Germinal center (tissue), 1 donor: ENCODE measurements around the gene ARHGAP28.
"Not testable (repeated sequence)": the region's sequence is repeated elsewhere in the genome, so short reads cannot be mapped to it uniquely, and the experiment has no call there.

Source experiments
- DNase-seq: peaks from one replicate; pipeline ENCODE4 v3.0.0; 2012; ENCODE audit warnings: mixed read lengths, low spot score

Gene ARHGAP28

DNA sequence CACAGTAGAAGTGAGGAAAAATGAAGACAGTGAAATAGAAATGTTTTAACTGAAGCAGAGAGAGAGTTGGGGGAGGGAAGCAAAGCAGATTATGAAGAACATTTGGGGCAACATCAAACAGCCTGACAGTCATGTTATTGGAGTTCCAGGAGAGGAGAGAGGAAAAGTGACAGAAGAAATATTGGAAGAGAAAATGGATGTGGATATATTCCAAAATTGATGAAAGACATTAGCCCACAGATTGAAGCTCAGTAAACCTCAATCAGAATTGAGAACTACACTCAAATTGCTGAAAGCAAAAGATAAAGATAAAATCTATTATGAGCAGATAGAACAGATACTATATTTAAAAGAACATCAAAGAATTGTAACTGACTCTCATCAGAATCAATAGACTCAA, 90.8 kb downstream of the ARHGAP28 start:
- no peak for DNase-seq

DNA sequence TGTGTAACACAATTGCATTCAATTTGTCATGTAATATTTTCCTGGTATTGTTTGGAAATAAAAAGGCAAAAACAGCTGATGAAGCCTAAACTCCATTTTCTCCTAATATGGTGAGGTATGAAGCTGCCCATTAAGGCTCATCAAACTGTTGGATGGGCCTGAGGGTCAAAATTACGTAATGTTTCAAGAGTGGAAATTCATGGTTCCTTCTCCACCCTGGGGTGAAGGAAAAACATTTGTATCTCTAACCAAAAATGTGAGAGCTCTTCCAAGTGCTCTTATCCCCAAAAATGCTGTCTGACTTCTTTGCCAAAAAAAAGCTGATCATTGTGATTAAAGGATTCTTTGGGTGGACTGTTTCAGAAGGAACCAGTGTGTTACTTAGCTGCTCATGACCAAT, 91.8 kb downstream of the ARHGAP28 start:
- DNase-seq, result no peak

DNA sequence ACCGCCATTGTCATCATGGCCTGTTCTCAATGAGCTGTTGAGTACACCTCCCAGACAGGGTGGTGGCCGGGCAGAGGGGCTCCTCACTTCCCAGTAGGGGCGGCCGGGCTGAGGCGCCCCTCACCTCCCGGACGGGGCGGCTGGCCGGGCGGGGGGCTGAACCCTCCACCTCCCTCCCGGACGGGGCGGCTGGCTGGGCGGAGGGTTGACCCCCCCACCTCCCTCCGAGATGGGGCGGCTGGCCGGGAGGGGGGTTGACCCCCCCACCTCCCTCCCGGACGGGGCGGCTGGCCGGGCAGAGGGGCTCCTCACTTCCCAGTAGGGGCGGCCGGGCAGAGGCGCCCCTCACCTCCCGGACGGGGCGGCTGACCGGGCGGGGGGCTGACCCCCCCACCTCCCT, 97.6 kb downstream of the ARHGAP28 start:
- not testable (repeated sequence) for DNase-seq

DNA sequence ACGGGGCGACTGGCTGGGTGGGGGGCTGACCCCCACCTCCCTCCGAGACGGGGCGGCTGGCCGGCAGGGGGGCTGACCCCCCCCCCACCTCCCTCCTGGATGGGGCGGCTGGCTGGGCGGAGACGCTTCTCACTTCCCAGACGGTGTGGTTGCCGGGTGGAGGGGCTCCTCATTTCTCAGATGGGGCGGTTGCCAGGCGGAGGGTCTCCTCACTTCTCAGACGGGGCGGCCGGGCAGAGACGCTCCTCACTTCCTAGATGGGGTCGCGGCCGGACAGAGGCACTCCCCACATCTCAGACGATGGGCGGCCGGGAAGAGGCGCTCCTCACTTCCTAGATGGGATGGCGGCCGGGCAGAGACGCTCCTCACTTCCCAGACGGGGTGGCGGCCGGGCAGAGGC, 98.0 kb downstream of the ARHGAP28 start:
- not testable (repeated sequence) for DNase-seq

DNA sequence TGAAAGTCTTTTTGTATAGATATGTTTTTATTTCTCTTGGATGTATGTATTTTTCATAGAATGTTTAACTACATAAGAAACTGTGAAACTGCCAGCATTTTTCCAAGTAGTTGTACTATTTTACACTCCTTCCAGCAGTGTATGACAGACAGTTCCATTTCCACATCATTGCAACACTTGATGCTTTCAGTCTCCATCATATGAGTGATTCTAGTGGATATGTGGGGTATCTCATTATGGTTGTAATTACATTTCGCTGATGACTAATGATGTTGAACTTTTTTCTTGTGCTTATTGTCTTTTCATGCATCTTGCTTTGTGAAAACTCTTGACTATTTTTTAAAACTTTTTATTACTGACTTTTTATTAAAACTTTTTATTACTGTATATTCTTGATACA, 101.4 kb downstream of the ARHGAP28 start:
- DNase-seq, result no peak

DNA sequence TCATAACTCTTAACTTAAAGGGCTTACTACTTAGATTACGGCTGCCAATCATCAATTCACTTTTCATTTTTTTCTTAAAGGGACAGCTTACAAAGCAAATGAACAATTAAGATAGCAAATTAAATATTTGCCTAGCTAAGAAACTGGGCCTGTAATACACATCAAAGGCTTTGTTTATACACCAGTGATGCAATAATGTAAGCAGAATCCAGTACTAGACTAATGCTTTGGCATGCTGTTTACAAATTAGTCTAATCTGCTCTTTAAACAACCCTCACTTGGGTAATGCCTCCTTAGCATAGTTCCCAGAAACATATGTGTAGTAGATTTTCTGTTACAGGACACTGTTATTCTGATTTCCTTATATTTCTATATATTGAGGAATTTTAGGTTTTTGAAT, 105.8 kb downstream of the ARHGAP28 start:
- DNase-seq, result no peak

DNA sequence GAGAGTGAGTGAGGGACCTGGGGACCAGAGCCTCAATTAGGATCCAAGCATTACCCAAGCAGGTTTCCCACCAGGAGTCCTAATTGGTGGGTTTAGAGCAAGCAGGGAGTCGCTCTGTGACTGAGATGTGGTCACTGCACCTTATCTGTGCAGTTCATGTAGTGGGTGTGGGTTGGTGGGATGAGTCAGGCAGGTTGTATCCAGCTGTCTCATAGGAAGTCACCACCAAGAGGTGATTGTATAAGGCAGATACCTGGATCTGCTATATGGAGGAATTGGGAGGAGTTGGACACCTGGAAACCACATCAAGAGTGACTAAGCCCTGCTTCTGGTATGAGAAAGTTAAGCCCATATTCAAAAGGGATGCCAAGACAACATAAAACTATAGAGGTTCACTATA, 106.8 kb downstream of the ARHGAP28 start:
- DNase-seq, result no peak

DNA sequence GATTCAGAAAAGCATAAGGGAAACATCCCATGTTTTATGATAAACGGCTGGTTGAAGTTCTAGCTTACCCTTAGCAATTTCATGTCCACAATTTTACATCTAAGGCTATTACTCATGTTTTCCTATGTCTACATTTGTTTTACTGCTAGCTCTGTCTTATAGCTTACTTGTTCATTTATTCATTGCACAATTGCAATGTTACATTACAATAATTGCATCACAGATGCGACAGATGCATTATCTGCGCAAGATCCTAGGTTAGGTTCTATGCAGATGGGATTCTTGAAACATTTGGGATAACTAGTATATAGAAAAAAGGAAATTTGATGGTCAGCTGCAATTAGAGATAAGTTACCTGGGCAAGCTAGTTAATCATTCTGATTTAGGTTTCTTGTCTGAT, 108.4 kb downstream of the ARHGAP28 start:
- no peak for DNase-seq

DNA sequence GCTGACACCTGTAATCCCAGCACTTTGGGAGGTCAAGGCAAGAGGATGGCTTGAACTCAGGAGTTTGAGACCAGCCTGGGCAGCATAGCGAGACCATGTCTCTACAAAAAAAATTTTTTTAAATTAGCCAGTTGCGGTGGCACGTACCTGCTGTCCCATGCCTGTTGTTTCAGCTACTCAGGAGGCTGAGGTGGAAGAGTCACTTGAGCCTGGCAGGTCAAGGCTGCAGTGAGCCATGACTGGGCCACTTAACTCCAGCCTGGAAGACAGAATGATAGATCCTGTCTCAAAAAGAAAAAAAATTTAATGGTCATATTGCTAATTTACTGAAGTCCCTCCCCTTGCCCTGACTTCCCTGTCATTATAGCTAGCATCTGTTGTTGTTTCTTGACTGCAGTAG, 112.6 kb downstream of the ARHGAP28 start:
- no peak for DNase-seq

DNA sequence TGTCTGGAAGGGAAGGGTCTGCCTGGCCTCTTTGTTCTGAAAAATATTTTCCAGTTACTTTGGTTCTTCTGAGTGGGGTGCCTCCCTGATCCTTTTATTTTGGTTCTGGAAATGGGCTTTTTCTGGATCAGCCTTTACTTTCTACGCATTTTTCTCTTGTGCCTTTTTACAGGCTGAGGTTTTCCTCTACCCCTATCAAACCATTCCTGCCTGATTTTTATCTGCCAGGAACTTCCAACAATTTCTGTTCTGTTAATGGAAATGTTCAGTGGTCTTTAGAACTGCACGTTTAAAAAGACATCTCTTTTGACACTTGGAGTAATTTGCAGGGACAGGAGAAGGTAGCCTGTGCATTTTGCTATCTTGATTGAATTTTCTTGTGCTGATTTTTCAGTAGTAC, 113.8 kb downstream of the ARHGAP28 start:
- DNase-seq, result no peak

DNA sequence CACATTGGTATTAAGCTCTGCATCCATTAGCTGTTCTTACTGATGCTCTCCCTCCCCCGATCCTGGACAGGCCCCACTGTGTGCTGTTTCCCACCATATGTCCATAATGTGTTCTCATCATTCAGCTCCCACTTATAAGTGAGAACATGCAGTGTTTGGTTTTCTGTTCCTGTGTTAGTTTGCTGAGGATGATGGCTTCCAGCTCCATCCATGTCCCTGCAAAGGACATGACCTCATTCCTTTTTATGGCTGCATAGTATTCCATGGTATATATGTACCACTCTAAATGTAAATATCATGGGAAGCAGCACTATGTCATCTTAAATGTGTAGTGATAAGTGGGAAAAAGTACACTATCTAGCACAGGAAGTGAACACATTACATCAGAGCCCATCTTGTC, 116.0 kb downstream of the ARHGAP28 start:
- not testable (repeated sequence) for DNase-seq

DNA sequence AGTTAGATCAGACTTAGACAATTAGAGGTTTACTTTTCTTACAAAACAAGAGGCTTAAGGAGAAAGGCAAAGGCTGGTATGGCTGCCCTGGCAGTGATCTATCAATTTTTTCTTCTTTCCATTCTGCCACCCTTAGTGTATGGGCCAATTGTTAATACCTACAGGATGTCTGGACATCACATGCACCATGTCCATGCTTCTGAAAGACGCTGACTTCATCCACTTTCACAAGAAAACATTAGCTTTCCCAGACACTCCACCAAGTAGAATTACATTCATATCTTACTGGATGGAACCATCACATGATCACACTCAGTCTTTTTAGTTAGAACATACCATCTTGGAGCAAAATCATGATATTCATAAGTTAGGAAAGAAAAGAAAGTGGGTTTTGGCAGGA, 120.9 kb downstream of the ARHGAP28 start:
- no peak for DNase-seq

DNA sequence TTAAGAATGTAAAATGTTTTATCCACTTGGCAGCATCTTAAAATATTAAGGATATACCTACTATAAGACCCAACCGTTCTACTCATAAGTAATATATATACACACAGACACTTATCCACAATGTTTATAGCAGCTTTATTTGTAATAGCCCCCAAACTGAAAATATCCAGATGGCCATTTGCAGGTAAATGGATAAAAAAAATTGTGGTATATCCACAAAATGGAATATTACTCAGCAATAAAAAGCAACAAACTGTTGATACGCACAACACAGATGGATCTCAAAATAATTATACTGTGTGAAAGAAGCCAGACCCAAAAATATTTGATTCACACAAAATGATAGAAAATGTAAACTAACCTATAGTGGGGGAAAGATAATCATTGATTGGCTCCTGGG, 122.0 kb downstream of the ARHGAP28 start:
- DNase-seq, result no peak

DNA sequence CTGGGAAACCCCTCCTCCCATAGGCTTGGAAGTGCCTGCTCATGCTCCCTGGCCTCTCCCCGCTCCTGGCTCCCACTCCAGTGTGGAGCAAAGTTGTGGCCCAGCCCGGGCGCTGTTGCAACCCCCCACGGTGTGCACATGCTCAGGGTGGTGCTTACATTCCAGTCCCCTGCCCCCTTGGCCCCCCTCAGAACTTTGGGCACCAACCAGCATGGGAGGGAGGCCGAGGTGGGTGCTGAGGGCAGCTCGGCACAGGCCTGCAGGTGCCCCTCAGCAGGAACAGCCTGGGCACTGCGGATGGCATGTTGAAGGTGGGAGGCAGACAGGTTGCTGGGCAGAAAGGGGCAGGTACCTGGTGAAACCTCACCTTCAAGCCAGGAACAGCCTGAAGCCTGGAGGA, 125.3 kb downstream of the ARHGAP28 start:
- no peak for DNase-seq

DNA sequence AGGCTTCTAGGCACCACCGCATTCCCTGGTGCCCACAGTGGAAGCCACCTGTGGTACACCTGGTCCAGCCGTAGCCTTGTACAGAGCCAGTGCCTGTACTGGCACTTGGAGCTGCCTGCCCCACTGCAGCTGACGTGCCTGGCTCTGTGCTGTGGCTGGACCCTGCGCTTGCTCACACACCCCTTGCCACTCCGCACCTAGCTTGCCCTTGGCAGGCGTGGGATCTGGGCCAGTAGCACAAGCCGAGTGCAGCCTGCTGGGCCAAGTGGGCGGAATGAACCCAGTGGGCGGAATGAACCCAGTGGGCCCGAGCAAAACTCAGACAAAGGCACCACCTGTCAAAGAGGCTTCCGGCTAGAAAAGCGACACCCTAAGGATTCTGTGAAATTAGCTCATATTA, 126.3 kb downstream of the ARHGAP28 start:
- no peak for DNase-seq

DNA sequence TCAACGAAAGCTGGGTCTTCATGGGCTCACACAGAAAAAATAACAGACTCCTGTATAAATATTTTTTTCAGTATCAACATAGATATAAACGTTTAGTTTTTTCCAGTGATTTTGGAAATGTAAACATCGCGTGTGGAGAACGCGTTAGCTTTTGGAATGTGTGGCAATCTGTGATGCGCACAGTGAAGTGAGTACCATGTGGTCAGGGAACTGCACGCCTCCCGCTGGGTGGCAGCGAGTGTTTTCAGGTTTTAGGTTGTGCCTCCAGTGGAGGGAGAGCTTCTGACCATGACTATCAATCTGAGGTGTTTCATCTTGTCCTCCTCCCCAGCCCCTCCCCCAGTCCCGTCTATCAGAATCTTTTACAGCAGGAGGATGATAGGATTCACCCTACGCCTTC, 127.8 kb downstream of the ARHGAP28 start:
- DNase-seq, result no peak

DNA sequence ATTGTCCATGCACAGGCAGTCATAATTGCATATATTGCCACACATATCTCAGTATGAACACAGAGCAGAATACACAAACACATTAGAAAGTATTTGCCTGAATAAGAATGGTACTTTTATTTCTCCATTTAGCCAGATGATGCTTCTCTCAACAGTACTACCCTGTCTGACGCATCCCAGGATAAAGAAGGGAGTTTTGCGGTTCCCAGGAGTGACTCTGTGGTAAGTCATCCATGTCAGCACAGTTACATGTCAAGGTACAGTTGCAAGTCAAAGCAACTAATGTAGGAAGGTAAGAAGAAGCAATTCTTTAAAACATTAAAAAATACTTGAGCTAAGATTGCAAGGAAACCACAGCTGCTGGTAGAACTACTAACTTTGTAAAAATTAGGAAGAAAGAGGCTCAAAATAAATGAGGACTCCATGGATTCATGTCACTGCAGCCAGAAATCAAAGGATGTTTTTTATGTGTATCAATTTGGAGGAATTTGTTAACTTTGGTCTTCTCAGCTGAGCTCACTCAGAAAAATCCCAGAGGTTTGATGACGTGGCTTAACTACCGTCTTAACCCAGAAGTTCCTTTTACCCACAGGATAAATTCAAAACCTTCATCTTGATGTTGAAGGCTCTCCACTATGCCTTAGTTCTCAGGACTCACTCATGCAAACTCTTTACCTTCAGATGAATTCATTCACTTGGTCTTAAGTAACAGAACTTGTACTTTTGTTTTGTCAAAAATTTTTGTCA, 130.3 kb downstream of the ARHGAP28 start:
- no peak for DNase-seq

DNA sequence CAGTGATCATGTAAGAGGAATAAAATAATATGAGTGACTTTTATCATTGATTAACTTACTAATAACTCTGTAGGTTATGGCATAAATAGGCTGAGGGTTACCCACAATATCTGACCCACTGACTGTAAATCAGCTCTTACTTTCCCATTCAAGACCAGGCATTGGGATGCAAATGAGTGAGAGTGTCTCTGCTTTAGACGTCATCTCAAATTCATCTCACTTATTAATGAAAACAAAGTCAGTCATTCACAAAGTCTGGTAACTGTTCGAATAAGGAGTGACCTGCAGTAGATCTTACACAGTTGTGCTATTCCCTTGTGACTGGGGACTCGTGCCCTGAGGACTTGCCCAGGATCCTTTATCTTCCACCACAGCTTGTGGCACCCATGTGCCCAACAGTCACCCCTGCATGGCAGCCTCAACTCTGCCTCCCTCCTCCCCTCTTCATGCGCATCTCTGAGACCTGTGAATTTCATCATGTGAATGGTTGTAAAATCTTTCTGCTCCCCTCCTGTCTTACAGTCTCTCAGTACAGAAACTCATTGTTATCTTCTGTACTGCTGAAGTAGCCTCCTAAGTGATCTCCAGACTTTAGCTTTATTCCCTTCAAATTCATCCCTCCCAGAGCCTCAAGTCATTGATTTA, 131.4 kb downstream of the ARHGAP28 start:
- DNase-seq, result no peak

DNA sequence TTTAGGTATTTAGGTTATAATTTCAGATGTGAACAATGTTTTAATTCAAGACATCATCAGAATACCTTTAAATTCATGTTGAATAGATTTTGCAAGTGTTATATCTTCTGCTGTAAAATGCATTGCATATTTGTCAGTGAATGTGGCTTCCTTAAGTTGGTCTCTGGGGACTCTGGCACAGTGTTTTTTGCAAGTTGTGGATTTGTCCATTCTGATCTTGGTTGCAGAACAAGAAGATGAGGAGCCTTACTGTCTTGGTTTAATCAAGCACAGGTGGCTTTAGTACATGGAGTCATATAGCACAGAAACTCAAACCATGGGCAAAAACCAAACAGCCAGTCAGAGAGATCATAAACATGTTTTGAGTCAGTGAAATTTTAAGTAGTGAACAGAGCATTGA, 135.7 kb downstream of the ARHGAP28 start:
- DNase-seq, result no peak

DNA sequence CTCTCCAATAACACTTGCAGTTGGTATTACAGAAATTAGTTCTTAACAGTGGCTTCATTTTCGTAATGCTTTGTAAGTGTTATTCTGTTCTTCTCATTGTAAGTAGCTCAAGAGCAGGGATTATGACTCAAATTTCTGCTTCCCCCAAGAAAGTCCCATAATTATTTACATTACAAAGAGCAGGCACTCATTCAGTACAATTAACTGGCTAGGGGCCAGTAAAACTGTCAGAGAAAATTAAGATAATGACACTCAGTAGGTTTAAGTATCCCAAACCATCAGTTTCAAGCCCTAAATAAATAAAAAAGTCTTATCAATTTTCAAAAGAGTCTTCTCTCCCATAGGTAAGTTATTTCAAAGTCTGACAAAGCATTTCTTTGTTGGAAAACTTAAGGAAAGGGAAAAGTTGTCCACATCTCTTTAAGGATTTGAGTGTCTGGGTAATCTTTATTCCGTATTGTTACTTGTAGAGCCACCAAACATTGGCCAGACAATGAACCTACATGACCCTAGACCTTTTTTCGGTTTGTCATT, 137.1 kb downstream of the ARHGAP28 start:
- no peak for DNase-seq

DNA sequence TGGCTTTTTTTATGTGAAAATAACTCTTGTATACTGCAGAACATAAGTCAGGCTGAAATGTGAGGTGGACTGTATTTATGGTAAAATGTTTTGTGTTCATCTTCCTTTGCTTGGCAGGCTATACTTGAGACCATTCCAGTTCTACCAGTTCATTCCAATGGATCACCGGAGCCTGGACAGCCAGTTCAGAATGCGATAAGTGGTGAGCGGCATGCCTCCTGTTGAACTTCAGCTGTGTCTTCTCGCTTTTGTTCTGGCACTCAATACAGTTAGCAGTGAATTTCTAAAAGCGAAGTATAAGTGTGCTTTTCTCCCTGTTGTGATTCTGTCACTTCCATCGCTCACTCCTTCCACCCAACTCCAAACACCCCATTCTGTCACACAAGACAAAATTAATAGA, 138.5 kb downstream of the ARHGAP28 start:
- no peak for DNase-seq

DNA sequence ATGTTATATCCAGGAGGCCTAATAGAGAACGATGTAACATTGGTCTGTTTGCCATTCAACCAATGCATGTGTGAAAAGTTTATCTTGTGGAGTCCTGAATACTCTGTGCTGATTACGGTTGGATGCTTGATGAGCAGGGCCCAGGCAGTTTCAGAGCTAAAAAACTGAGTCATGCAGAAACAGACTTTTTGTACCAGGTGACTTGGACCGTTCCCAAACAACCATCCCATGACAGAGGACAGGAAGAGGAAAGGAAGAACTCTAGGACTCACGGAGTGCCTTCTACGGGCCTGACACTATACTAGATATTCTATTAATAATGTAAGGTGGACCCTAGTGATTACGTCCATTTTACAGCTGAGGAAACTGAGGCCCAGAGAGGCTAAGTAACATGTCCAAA, 142.1 kb downstream of the ARHGAP28 start:
- no peak for DNase-seq

DNA sequence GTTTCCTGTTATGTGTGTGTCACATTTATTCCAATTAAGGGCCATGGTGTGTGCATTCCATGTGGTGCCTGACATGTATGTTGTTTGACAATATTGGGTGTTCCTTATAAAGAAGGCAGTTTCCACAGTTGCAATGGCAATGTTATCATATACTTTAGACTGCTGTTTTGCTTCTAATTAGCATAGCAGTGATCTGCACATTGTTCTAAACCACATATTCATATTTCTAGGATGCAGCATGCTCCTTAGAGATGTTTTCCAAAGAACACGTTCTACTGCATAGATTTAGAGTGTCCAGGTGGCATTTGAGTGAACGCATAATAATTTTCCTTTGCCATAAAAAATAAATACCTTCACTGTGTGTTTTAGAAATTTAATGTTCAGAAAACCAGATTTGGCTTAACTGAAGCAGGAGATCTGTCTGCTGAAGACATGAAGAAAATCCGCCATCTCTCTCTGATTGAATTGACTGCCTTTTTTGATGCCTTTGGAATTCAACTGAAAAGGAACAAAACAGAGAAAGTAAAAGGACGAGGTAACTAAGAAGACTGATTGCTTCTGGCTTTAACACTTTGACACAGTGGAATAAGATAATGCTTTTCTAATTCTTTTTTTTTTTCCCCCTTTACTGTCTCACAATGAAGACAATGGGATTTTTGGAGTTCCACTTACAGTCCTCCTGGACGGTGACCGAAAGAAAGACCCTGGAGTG, 143.7 kb downstream of the ARHGAP28 start:
- DNase-seq, result no peak
